H9 (cell line): ENCODE data around the gene PRAME. TPM values are rescaled to one million over a fixed set of nuclear protein-coding genes. Genes with fewer than 3 reads are reported as not detected.

Source experiments
- DNase-seq: peaks from one replicate; pipeline ENCODE4 v3.0.0-alpha.2; 2017
- H2AFZ ChIP-seq: one replicate; pipeline ENCODE4 v1.6.1; 2013; ENCODE audit warnings: mild to moderate bottlenecking, low read length, control low read depth, moderate library complexity
- H2AK5ac ChIP-seq: 2 replicates; pipeline ENCODE4 v1.6.1; 2013; ENCODE audit warnings: low read length, control low read depth, mixed read lengths; ENCODE audit not compliant: insufficient read length
- H2BK120ac ChIP-seq: one replicate; pipeline ENCODE4 v1.6.1; 2013; ENCODE audit warnings: low read depth, mild to moderate bottlenecking, low read length, control low read depth, inconsistent platforms; ENCODE audit not compliant: poor library complexity, severe bottlenecking
- H2BK12ac ChIP-seq: 2 replicates; pipeline ENCODE4 v1.6.1; 2013; ENCODE audit warnings: low read length, control low read depth, mixed read lengths, low read depth; ENCODE audit not compliant: insufficient read length
- H2BK15ac ChIP-seq: 2 replicates; pipeline ENCODE4 v1.6.1; 2013; ENCODE audit warnings: low read depth, low read length, control low read depth
- H2BK20ac ChIP-seq: one replicate; pipeline ENCODE4 v1.6.1; 2013; ENCODE audit warnings: low read depth, mild to moderate bottlenecking, low read length, control low read depth, inconsistent platforms; ENCODE audit not compliant: poor library complexity, severe bottlenecking
- H2BK5ac ChIP-seq: 2 replicates; pipeline ENCODE4 v1.6.1; 2013; ENCODE audit warnings: low read length, control low read depth, mixed read lengths; ENCODE audit not compliant: insufficient read length
- H3K14ac ChIP-seq: 2 replicates; pipeline ENCODE4 v1.6.1; 2013; ENCODE audit warnings: low read length, control low read depth; ENCODE audit not compliant: insufficient read depth
- H3K18ac ChIP-seq: 2 replicates; pipeline ENCODE4 v1.6.1; 2013; ENCODE audit warnings: low read depth, mild to moderate bottlenecking, mixed read lengths, low read length, control low read depth; ENCODE audit not compliant: insufficient read length
- H3K23ac ChIP-seq: 2 replicates; pipeline ENCODE4 v1.6.1; 2013; ENCODE audit warnings: low read length, control low read depth, mixed read lengths, low read depth; ENCODE audit not compliant: insufficient read length
- H3K23me2 ChIP-seq: 2 replicates; pipeline ENCODE4 v1.6.1; 2013; ENCODE audit warnings: low read depth, mild to moderate bottlenecking, mixed read lengths, low read length, control low read depth; ENCODE audit not compliant: insufficient read length, poor library complexity, severe bottlenecking
- H3K27ac ChIP-seq: 2 replicates; pipeline ENCODE4 v1.5.1; 2013; ENCODE audit warnings: low read length, control low read depth, mixed read lengths, low read depth; ENCODE audit not compliant: insufficient read length
- H3K27me3 ChIP-seq: 2 replicates; pipeline ENCODE4 v1.6.1; 2013; ENCODE audit warnings: low read length, control low read depth, inconsistent platforms; ENCODE audit not compliant: insufficient read depth
- H3K4ac ChIP-seq: 2 replicates; pipeline ENCODE4 v1.6.1; 2013; ENCODE audit warnings: low read depth, mild to moderate bottlenecking, control low read depth, inconsistent platforms, low read length, moderate library complexity
- H3K4me1 ChIP-seq: 2 replicates; pipeline ENCODE4 v1.6.1; 2013; ENCODE audit warnings: low read length, control low read depth, inconsistent platforms; ENCODE audit not compliant: insufficient read depth
- H3K4me2 ChIP-seq: 2 replicates; pipeline ENCODE4 v1.6.1; 2013; ENCODE audit warnings: low read length, control low read depth, mixed read lengths; ENCODE audit not compliant: insufficient read length, insufficient read depth
- H3K56ac ChIP-seq: 2 replicates; pipeline ENCODE4 v1.6.1; 2013; ENCODE audit warnings: low read depth, mild to moderate bottlenecking, mixed read lengths, low read length, control low read depth; ENCODE audit not compliant: insufficient read length
- H3K79me1 ChIP-seq: 2 replicates; pipeline ENCODE4 v1.6.1; 2013; ENCODE audit warnings: low read depth, mild to moderate bottlenecking, moderate library complexity, low read length, control low read depth, inconsistent platforms; ENCODE audit not compliant: insufficient read depth, poor library complexity, severe bottlenecking
- H3K79me2 ChIP-seq: 2 replicates; pipeline ENCODE4 v1.6.1; 2013; ENCODE audit warnings: low read length, control low read depth, inconsistent platforms; ENCODE audit not compliant: insufficient read depth
- H3K9ac ChIP-seq: 2 replicates; pipeline ENCODE4 v1.6.1; 2013; ENCODE audit warnings: low read length, control low read depth, mixed read lengths; ENCODE audit not compliant: insufficient read length; ENCODE audit errors: extremely low read depth
- H3K9me3 ChIP-seq: one replicate; pipeline ENCODE4 v1.6.1; 2013; ENCODE audit warnings: low read depth, low read length, inconsistent platforms; ENCODE audit not compliant: control insufficient read depth
- H3T11ph ChIP-seq: one replicate; pipeline ENCODE4 v1.6.1; 2013; ENCODE audit warnings: mild to moderate bottlenecking, low read length, control low read depth, inconsistent platforms
- H4K20me1 ChIP-seq: one replicate; pipeline ENCODE4 v1.6.1; 2013; ENCODE audit not compliant: control insufficient read depth, insufficient read length, insufficient read depth
- H4K5ac ChIP-seq: 2 replicates; pipeline ENCODE4 v1.6.1; 2013; ENCODE audit warnings: low read depth, mild to moderate bottlenecking, mixed read lengths, low read length, control low read depth; ENCODE audit not compliant: insufficient read length
- H4K8ac ChIP-seq: replicated peaks from 2 replicates; pipeline ENCODE4 v1.6.1; 2013; ENCODE audit warnings: low read length, control low read depth, mixed read lengths, low read depth; ENCODE audit not compliant: insufficient read length
- H4K91ac ChIP-seq: 2 replicates; pipeline ENCODE4 v1.6.1; 2013; ENCODE audit warnings: low read depth, mild to moderate bottlenecking, moderate library complexity, mixed read lengths, low read length, control low read depth; ENCODE audit not compliant: insufficient read length
- H3K27ac Mint-ChIP-seq, 3 experiments: 2 replicates in 2 of 3; 3 replicates in 1 of 3; pipeline ENCODE4 v1.8.0; 2020 to 2021; ENCODE audit warnings: mixed read lengths in 3 of 3, mild to moderate bottlenecking in 1 of 3, moderate library complexity in 1 of 3
- H3K27me3 Mint-ChIP-seq: 2 replicates; pipeline ENCODE4 v1.8.0; 2021; ENCODE audit warnings: low read depth, mild to moderate bottlenecking, moderate library complexity, mixed read lengths
- H3K36me3 Mint-ChIP-seq, 3 experiments: 2 replicates in 2 of 3; 3 replicates in 1 of 3; pipeline ENCODE4 v1.8.0; 2020 to 2021; ENCODE audit warnings: low read depth in 3 of 3, mixed read lengths in 3 of 3; ENCODE audit not compliant: insufficient read depth in 1 of 3
- H3K4me1 Mint-ChIP-seq, 2 experiments: 2 replicates each; pipeline ENCODE4 v1.8.0; 2020; ENCODE audit warnings: mixed read lengths in 2 of 2
- H3K4me3 Mint-ChIP-seq, 2 experiments: 2 replicates in 1 of 2; 3 replicates in 1 of 2; pipeline ENCODE4 v1.8.0; 2020 to 2021; ENCODE audit warnings: mild to moderate bottlenecking in 2 of 2, mixed read lengths in 2 of 2, moderate library complexity in 1 of 2
- H3K9me3 Mint-ChIP-seq, 2 experiments: 2 replicates in 1 of 2; 3 replicates in 1 of 2; pipeline ENCODE4 v1.8.0; 2020; ENCODE audit warnings: mild to moderate bottlenecking in 2 of 2, mixed read lengths in 2 of 2, moderate library complexity in 1 of 2
- CTCF ChIP-seq: fragments of 200-600 bp; sonication (generic); conservative IDR thresholded peaks from 3 replicates; pipeline ENCODE4 v1.8.0; 2021; ENCODE audit warnings: antibody characterized with exemption, mild to moderate bottlenecking
- WGBS: extraction: QIAGEN DNeasy Blood & Tissue Kit; methylation state at CpG from one replicate; pipeline ENCODE4 v1.1.7; 2013; ENCODE audit warnings: missing lambda C conversion rate, low lambda C conversion rate, mixed read lengths; ENCODE audit not compliant: insufficient read length; ENCODE audit errors: extremely low coverage; 5-methylcytosine and 5-hydroxymethylcytosine counted together
- total RNA-seq: library from RNA; stranded (reverse); gene quantifications from 2 replicates; pipeline ENCODE4 v1.2.1, GENCODE V29; 2021

Gene PRAME
- total RNA-seq, 1 experiment from 2014 or later, result 0.31 TPM

GRCh38 chr22:22603470-22603947 lies 44.4 kb upstream of the PRAME start:
- Mint-ChIP-seq H3K4me3 (no peak overlapping the region), H3K36me3 (no peaks in the 10 kb centered on the region; a peak in 2 of 7 replicates), H3K9me3 (peaks cover 6 to 13% of the 10 kb centered on the region in 2 experiments; a peak in 4 of 5 replicates), H3K4me1 (peaks cover 10 to 13% of the 10 kb centered on the region in 2 experiments; a peak in 3 of 4 replicates), H3K27me3 (peaks cover 100% of the 10 kb centered on the region), H3K27ac (no peak overlapping the region)
- no peak overlapping the region for H3K4me2 ChIP-seq
- no peaks in the 10 kb centered on the region for H4K20me1 ChIP-seq
- H2AFZ ChIP-seq, result no peak overlapping the region
- no peak overlapping the region for H3K23ac ChIP-seq
- H3K27ac ChIP-seq, result no peak overlapping the region
- no peak overlapping the region for H3K4ac ChIP-seq
- H4K91ac ChIP-seq, result no peak overlapping the region
- no peaks in the 10 kb centered on the region for H3K79me1 ChIP-seq
- H3K18ac ChIP-seq, result no peak overlapping the region
- peaks cover 22% of the 10 kb centered on the region; the same call in 1 of the 2 replicates for H3K27me3 ChIP-seq
- no peaks in the 10 kb centered on the region; the same call in 1 of the 2 replicates for H3K4me1 ChIP-seq
- H3K23me2 ChIP-seq, result no peaks in the 10 kb centered on the region
- H3T11ph ChIP-seq, result no peak overlapping the region
- H3K79me2 ChIP-seq, result no peaks in the 10 kb centered on the region
- no peak overlapping the region for H3K14ac ChIP-seq
- H4K8ac ChIP-seq, result no peak overlapping the region
- H2BK120ac ChIP-seq, result no peak overlapping the region
- H2BK20ac ChIP-seq, result no peak overlapping the region
- H2BK5ac ChIP-seq, result no peak overlapping the region
- H2BK12ac ChIP-seq, result no peak overlapping the region
- WGBS, result no CpG with 5 or more reads among the region's 3 CpGs
- H4K5ac ChIP-seq, result no peak overlapping the region
- TF ChIP-seq CTCF, result no peak
- no peak overlapping the region for H3K56ac ChIP-seq
- no peak overlapping the region for H2AK5ac ChIP-seq
- H3K9me3 ChIP-seq, result no peaks in the 10 kb centered on the region
- H3K9ac ChIP-seq, result no peak overlapping the region
- no peak overlapping the region for H2BK15ac ChIP-seq
- no peak for DNase-seq
